ENCODE results near the gene TSPYL4. TPM values are rescaled to one million over a fixed set of nuclear protein-coding genes. Genes with fewer than 3 reads are reported as not detected.

The TSPYL4 gene
- total RNA-seq, 1 experiment from 2014 or later: 5.4 TPM

DNA sequence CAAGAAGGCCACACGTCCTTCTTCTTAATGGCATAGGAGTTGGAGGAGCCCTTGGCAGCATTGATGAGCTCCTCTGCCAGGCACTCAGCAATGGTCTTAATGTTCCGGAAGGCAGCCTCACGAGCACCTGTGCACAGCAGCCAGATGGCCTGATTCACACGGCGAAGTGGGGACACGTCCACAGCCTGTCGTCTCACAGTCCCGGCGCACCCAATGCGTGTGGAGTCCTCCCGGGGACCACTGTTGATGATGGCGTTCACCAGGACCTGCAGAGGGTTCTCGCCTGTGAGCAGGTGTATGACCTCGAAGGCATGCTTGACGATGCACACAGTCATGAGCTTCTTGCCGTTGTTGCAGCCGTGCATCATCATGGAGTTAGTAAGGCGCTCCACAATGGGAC is 4.6 kb upstream of the TSPYL4 start (continued):
- no peak for TF ChIP-seq POLR2AphosphoS5 (IDR thresholded peaks at IDR 0.05; ENCODE audit: low read depth, low read length)
- TF ChIP-seq POLR2A (IDR thresholded peaks at IDR 0.05; ENCODE audit: borderline replicate concordance, extremely low read depth, insufficient read depth, insufficient read length): no peak
- TF ChIP-seq ZNF274 (IDR thresholded peaks at IDR 0.05; ENCODE audit: low read depth, low read length): no peak
- TF ChIP-seq EZH2phosphoT487 (IDR thresholded peaks at IDR 0.05; ENCODE audit: borderline replicate concordance): no peak
- no peak for TF ChIP-seq SRF (IDR thresholded peaks at IDR 0.05; ENCODE audit: low read depth)
- no peak for TF ChIP-seq JUND (IDR thresholded peaks at IDR 0.05)
- no peak for TF ChIP-seq ELF1 (IDR thresholded peaks at IDR 0.05; ENCODE audit: borderline replicate concordance, low read depth)
- no peak for TF ChIP-seq SIN3A (IDR thresholded peaks at IDR 0.05; ENCODE audit: low read depth)

GRCh38 chr6:116256694-116257093 is 2.8 kb upstream of the TSPYL4 start:
- Histone ChIP-seq H3K27me3 (ENCODE audit: insufficient read depth, low read length) (no peaks in the 10 kb centered on the region), H3K36me3 (ENCODE audit: control insufficient read depth in 1 of 2, insufficient read depth in 2 of 2, low read length in 2 of 2) (no peaks in the 10 kb centered on the region), H4K20me1 (ENCODE audit: insufficient read depth) (no peaks in the 10 kb centered on the region), H3K4me3 (replicated peaks in 1 of 2; ENCODE audit: low read depth in 1 of 2, low read length in 2 of 2) (no peak overlapping the region), H3K79me2 (ENCODE audit: insufficient read depth, low read length) (peaks cover 13% of the 10 kb centered on the region; the same call in 1 of the 2 replicates), H3K4me1 (ENCODE audit: control insufficient read depth in 1 of 2, insufficient read depth in 2 of 2, low read length in 2 of 2) (peaks cover 0 to 8% of the 10 kb centered on the region in 2 experiments; a peak in 2 of 4 replicates), H3K4me2 (ENCODE audit: low read length) (no peak overlapping the region), H2AFZ (ENCODE audit: low read depth, low read length, poor library complexity, severe bottlenecking) (no peak overlapping the region), H3K9me2 (ENCODE audit: insufficient read depth) (no peaks in the 10 kb centered on the region), H3K27ac (ENCODE audit: low read depth, low read length) (no peak overlapping the region), H3K9me3 (ENCODE audit: control insufficient read depth in 1 of 2, insufficient read depth in 1 of 2, low read depth in 1 of 2, low read length in 2 of 2) (no peaks in the 10 kb centered on the region), H3K9ac (ENCODE audit: low read length) (no peak overlapping the region)
- TF ChIP-seq SRF (IDR thresholded peaks at IDR 0.05; ENCODE audit: low read depth): no peak
- TF ChIP-seq EZH2 (IDR thresholded peaks at IDR 0.05): no peak
- TF ChIP-seq RAD21 (IDR thresholded peaks at IDR 0.05; ENCODE audit: low read depth): no peak
- TF ChIP-seq POLR2A (IDR thresholded peaks at IDR 0.05; ENCODE audit: borderline replicate concordance, extremely low read depth, insufficient read depth, insufficient read length): no peak
- no peak for TF ChIP-seq ATF3 (IDR thresholded peaks at IDR 0.05)
- no peak for TF ChIP-seq SIN3A (IDR thresholded peaks at IDR 0.05; ENCODE audit: low read depth)
- no peak for TF ChIP-seq MAX (IDR thresholded peaks at IDR 0.05)
- no peak for TF ChIP-seq TCF7L2 (IDR thresholded peaks at IDR 0.05; ENCODE audit: borderline replicate concordance, extremely low read depth, insufficient read depth, insufficient read length)
- no peak for TF ChIP-seq CBX3 (IDR thresholded peaks at IDR 0.05; ENCODE audit: low read depth)
- no peak for TF ChIP-seq YY1 (IDR thresholded peaks at IDR 0.05; ENCODE audit: extremely low read depth, insufficient replicate concordance, low read depth, low read length)
- DNase-seq (ENCODE audit: low read depth, low spot score): no peak
- BruUV-seq (replicated peaks): no TSS peak
- POLR2A ChIA-PET: no interaction called here
- CTCF ChIA-PET: no interaction called here
- no peak for ATAC-seq
- RAD21 ChIA-PET (ENCODE audit: low non-redundant PET in 1 of 2, low total read pairs in 2 of 2, uncharacterized antibody in 2 of 2, unreplicated experiment in 2 of 2): no interaction called here
- intact Hi-C loops (cut with micrococcal nuclease): no loop called here

Data from HCT116 (cell line).